8988T (cell line): ENCODE measurements around the gene TSPAN4.
A peak's percentile ranks its signal among the peaks of the same experiment; 100 is the strongest.

Experiments used
- DNase-seq: peaks from one replicate; pipeline ENCODE4 v3.0.0; 2011

Gene TSPAN4

GRCh38 chr11:804599-804964, 38.1 kb upstream of the TSPAN4 start:
- no peak for DNase-seq

DNA sequence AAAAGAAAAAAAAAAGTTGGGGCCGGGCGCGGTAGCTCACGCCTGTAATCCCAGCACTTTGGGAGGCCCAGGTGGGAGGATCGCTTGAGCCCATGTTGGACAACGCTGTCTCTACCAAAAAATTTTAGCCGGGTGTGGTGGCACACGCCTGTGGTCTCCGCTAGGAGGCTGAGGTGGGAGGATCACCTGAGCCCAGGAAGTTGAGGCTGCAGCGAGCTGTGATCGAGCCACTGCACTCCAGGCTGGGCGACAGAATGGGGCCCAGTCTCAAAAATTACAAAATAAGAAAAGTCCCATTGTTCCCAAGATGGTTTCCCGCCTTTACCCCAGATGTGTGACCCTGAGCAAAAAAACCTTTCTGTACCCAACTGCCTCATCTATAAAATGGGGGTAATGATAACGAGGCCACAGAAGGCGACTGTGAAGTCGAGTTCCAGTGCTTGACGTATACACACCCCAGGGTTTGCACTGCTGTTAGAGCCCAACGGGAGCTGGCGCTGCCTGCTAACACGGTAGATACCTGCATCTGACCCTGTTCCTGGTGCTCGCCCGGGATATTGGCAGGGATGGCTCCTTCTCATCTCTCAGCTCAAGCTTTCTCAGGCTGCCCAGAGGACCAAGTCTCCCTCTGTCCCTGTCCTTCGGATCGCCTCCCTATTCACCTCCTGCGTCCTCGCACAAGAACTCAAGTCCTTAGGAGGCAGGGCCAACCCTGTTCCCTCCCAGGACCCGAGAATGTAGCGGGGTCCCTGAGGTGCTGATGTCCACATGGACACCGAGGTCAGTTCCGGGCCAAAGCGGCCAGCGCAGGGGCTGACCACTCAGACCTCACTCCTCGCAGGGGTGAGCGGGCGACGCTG, 34.0 kb upstream of the TSPAN4 start:
- DNase-seq = no peak

GRCh38 chr11:809287-810039, 33.2 kb upstream of the TSPAN4 start, which contains the start of gene RPLP2:
Gene RPLP2 (plus strand): TSS chr11:809967. CDS start chr11:810235, 268 bp downstream.
- DNase-seq = peak; percentile 99

DNA sequence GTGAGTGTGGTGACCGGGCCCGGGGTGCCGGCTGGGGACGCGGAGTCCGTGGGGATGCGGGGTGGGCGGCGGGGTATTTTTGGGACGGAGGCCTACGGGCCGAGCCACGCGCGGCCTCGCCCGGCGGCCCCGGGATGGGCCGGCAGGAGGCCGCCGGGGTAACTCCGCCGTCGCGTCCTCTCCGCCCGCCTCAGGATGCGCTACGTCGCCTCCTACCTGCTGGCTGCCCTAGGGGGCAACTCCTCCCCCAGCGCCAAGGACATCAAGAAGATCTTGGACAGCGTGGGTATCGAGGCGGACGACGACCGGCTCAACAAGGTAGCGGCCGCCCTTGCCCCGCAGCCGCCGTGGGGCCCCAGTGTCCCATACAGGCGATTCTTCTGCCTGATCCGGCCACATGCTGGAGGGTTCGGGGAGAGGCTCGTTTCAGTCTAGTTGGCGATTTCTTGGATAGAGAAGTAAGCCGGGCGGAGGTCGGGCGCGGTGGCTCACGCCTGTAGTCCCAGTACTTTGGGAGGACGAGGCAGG, 32.5 kb upstream of the TSPAN4 start:
- DNase-seq = no peak

DNA sequence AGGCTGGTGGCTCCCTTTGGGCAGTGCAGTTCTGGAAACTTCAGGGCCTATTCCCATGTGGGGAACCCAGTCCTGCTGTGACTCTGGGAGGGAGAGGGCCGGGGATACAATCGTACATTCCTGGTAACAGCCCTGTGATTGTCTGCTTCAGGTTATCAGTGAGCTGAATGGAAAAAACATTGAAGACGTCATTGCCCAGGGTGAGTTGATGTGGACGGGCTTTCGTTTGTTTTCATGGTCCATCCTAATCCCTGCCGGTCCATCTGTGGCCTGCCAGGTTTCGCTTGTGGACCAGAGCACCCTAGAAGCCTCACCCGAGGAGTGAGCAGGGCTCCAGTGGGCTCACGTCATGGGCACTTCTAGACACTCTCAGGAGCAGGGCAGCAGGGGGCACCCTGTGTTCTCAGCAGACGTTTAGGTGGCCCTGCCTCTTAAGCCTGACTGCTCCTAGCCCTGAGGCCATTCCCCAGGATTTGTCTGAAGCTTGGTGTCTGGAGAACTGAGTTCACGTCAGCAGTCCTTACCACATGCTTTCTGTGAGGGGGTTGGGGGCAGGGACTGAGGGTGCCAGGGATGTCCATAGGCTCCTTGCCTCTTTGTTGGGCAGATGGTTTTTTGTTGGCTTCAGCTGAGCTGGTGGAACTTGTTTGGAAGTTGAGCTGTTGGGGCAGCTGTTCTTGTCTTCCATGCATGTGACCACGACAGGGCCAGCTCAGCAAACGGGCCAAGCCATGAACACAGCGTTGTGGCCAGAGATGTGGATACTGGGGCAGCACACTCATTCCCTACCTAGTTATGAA, 31.0 kb upstream of the TSPAN4 start:
- no peak for DNase-seq

GRCh38 chr11:812390-812789, 30.3 kb upstream of the TSPAN4 start:
- DNase-seq = no peak

DNA sequence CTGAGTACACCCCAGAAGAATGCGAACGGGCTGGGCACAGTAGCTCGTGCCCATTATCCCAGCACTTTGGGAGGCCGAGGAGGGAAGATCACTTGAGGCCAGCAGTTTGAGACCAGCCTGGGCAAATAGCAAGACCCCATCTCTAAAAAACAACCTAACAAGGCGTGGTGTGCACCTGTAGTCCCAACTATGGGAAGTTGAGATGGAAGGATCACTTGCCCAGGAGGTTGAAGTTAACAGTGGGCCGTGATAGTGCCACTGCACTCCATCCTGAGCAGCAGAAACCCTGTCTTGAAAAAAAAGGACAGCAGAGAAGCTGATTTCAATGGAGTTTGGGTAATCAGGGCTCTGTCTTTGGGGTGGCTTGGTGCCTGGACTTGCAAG, 29.6 kb upstream of the TSPAN4 start:
- no peak for DNase-seq

DNA sequence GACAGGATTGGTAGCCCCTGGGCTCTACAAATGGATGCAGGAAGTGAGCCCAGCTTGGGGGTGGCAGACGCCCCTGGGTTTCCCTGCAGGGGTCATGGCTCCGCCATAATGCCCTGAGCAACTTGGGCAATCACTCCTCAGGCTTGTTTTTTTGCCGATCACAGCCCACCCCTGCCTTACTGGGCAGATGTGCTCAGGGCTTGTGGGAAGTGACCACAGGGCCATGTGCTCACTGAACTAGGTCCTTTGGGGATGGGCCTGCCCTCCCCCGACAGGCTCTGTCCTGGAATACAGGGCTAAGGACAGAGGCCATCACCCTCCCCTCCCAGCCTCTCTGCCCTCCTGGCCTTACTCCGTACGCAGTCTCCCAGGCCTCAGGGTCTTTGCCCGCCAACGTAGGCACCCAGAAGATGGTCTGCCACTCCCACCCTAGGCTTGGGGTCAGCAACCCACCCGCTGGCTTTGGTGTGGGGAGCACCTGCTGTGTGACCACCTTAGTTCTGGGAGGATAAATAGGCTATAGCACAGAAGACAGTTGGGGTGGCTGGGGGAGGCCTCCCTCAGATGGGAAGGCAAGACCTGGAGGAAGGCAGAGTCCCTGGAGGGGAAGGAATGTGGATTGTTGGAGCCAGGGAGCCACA, 29.1 kb upstream of the TSPAN4 start:
- no peak for DNase-seq

DNA sequence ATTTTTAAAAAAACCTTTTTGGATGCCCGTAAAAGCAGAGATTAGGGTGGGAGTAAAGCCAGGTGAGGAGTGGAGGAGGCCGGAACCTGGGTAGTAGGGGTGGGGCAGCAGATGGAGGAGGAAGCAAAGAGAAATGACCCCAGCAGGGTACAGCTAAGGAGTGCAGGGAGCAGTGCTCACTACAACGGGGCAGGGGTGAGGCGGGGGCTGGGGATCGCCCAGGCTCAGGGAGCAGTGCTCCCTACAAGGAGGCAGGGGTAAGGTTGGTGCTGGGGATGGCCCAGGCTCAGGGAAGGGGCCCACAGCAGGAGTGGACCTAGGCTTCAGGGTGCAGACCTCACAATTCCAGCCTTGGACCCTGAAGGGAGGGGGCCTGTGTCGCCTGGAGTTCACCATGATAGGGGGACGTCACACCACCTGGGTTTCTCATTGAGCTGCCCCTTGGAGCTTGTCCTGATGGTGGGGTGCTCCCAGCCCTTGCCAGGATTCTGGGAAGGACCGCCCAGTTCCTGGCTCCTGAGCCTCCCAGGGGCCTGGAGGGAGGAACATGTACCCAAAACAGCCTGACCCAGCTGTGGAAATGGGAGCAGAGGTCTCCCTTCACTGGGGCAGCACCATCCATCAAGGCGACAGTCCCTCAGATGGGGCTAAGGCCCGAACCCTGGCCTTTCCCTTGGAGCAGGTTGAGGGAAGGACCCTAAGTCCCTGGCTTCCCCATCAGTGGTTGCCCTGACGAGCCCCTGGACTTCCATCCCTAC, 26.8 kb upstream of the TSPAN4 start:
- no peak for DNase-seq

DNA sequence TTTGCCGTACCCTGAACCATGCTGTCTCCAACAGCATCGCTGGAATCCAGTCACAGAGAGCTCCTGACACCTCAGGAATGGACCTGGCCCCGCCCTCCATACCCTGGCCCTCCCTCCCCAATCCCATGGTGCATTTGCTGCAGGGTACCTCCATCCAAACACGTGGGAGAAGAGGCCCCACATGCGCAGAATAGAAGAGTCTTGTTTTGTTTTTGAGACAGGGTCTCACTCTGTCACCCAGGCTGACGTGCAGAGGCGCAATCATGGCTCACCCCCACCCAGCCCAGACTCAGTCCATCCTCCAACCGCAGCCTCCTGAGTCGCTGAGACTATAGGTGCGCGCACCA, 26.2 kb upstream of the TSPAN4 start:
- DNase-seq = no peak

DNA sequence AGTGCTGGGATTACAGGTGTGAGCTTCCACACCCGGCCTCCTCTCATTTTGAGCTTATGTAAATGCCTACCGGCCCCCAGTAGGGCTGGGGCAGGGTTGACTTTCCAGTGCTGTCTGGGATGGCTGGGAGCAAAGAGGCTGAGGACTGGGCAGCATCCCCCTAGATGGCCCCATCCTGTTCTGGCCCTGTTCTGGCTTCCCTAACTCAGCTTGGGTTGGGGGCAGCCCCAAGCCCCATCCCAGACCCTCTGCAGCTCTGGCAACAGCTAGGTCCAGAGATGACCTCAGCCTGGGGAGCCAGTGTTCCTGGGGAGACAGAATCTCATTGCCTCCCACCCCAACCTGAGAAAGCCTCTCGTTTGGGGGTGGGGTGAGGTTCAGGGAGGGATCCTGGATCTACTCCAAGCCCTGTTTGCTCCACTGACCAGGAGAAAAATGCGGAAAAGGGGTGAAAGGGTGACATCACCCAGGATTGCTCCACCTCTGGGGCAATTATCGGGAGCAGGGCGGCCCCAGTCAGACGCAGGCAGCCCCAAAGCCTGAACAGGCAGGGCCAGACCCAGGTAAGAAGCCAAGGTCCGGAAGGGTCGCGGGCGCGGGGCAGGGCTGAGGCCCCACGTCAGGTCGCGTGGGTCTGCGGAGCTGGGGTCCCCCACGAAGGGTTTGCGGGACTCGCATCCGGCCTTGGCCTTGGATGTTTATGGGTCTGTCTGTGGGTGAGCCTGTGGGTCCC, 24.1 kb upstream of the TSPAN4 start, which contains the start of gene PNPLA2:
TSS of gene PNPLA2 (plus strand) at position 519 of the 733 bp plus-strand sequence. CDS start 805 bp downstream, outside the sequence.
- DNase-seq = no peak

DNA sequence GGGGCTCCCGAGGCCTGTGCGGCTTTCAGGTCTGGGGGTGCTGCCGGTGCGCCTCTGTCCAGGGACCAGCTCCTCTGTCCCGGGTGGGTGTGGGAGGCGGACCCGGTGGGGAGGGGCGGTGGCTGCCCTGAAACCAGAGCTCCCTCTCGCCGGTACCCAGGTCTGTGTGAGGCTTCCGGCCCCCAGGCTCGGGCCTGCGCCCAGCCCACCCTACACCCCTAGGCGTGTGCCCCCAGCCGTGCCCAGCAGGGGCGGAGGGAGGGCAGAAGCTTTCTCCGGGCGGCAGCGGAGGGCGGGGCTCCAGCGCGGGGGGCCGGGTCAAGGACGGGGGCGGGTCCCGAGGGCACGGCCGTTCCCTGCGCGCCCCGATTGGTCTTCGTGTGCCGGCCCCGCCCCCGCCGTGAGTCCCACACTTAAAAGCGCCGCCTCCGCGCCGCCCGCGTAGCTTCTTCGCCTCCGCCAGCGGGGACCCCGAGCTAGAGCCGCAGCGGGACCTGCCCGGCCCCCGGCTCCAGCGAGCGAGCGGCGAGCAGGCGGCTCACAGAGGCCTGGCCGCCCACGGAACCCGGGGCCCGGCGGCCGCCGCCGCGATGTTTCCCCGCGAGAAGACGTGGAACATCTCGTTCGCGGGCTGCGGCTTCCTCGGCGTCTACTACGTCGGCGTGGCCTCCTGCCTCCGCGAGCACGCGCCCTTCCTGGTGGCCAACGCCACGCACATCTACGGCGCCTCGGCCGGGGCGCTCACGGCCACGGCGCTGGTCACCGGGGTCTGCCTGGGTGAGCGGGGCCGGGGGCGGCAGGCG, 23.3 kb upstream of the TSPAN4 start:
- DNase-seq = peak; percentile 94

DNA sequence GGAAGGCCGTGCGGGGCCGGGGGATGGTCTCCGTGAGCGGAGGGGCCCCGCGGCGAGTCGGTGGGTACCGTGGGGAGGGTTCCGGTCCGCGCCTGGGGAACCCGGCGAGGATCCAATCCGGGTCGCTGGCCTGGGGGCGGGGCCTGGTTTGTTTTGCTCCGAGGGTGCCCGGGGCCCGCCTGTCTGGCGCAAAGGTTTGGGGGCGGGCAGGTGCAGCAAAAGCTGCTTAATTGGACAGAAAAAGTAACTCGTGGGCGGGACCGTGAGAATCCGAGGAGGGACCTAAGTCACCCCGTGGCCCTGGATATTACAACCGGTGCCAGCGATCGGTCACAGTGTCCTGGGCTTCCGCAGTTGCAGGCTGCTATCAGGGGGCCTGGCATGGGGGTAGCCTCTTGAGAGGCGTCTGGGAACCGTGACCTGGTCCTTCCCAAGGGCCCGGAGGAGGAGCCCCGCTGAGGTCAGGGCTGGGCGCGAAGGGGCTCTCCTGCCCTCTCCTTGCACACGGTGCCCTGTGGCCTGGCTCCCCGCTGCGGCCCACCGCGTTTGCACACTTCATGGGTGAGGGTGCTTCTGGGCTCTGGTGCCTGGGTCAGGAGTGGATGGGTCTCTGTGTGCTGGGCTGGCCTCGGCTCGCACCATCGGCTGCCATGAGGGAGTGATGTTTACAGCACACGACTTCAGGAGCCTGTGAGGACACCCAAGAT, 22.6 kb upstream of the TSPAN4 start:
- peak; percentile 96 for DNase-seq

DNA sequence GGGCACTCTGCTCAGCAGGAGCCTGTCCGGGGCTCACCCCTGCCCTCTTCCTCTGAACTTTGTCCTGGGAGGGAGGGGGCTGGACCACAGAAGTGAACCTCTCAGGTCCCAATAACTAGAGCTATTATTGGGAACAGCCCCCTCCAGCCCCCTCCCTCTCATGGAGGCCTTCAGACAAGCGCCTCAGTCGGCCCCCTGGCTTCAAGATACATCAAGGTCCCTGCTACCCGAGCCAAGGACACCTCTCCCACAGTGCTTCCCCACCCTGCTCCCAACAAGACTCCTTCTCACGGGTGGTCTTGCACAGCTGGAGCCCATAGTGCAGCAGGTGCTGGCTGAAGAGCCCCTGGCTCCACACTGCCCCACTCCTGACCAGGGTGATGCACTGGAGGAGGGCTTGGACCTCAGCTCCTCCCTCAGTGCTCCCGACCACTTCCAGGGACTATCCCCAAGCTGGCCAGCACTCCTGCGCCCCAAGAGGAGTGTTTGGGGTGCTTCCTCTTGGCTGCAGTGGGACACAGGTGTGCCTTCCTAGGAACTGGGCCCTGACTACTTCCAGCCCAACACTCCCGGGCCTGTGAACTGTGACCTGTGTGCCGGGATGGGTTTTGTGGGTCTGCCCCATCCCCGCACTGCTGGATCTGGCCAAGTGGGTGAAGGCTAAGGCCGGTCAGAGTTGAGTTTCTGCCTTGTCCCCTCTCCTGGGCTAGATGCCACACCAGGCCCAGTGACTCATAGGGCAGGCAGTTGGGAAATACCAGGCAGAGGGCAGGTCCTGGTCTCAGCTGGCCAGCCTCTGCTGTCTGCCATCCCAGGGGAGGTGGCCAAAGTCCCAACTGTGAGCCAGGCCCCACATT, 21.8 kb upstream of the TSPAN4 start:
- peak; percentile 97 for DNase-seq

DNA sequence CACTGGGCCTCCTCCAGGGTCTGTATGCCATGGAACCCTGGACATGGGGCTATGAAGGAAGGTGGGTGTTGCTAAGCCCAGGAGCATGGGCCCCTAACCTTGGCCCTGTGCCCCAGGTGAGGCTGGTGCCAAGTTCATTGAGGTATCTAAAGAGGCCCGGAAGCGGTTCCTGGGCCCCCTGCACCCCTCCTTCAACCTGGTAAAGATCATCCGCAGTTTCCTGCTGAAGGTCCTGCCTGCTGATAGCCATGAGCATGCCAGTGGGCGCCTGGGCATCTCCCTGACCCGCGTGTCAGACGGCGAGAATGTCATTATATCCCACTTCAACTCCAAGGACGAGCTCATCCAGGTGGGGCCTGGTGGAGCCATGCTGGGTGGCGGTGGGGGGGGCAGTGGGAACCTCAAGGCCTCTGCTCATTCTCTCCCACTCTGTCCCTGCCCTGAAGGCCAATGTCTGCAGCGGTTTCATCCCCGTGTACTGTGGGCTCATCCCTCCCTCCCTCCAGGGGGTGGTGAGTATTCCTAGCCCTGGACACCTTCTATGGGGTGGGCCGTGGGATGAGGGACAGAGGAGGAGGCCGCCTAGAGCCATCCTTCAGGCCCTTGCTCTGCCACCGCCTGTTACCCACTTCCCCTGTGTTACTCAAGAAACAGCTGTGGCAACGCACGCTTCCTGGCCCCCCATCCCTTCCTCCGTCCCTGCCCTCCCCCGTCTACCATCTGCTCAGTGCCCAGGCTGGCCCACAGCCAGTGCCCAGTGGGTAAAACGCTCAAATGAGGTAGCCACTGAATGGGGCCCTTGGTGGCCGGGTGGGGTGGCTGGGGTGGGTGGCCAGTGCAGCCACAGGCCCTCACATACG, 20.9 kb upstream of the TSPAN4 start:
- no peak for DNase-seq

- DNase-seq = no peak
Measured at GRCh38 chr11:823441-824291, 19.0 kb upstream of the TSPAN4 start.
